Superior temporal gyrus (tissue), 1 donor: Measurements from ENCODE around the gene TRIOBP.
"Not testable (repeated sequence)": the region's sequence is repeated elsewhere in the genome, so short reads cannot be mapped to it uniquely, and the experiment has no call there.

Experiments
- DNase-seq: peaks from one replicate; pipeline ENCODE4 v3.0.0-alpha.2; 2016; ENCODE audit errors: extremely low spot score

The TRIOBP gene

GRCh38 chr22:37692627-37693285, 4.1 kb upstream of the TRIOBP start:
- no peak for DNase-seq

GRCh38 chr22:37694131-37694530, 2.7 kb upstream of the TRIOBP start:
- DNase-seq: not testable (repeated sequence)

- not testable (repeated sequence) for DNase-seq
These were observed 590 bp upstream of the TRIOBP start for GRCh38 chr22:37696260-37696656.

GRCh38 chr22:37697538-37697835, 639 bp downstream of the TRIOBP start:
- DNase-seq: no peak

GRCh38 chr22:37701141-37701786, 4.4 kb downstream of the TRIOBP start:
- DNase-seq: peak; percentile 15

GRCh38 chr22:37703906-37704305, 7.1 kb downstream of the TRIOBP start:
- DNase-seq: no peak

GRCh38 chr22:37704645-37705044, 7.8 kb downstream of the TRIOBP start:
- DNase-seq: no peak

- no peak for DNase-seq
These were observed 8.4 kb downstream of the TRIOBP start for GRCh38 chr22:37705205-37705604.

GRCh38 chr22:37708580-37709444, 12.0 kb downstream of the TRIOBP start:
- no peak for DNase-seq

GRCh38 chr22:37709445-37709765, 12.6 kb downstream of the TRIOBP start:
- no peak for DNase-seq

- no peak for DNase-seq
These were observed 13.8 kb downstream of the TRIOBP start for GRCh38 chr22:37710675-37711074.

GRCh38 chr22:37711490-37711889, 14.6 kb downstream of the TRIOBP start:
- no peak for DNase-seq

GRCh38 chr22:37713761-37714160, 16.9 kb downstream of the TRIOBP start:
- no peak for DNase-seq

- no peak for DNase-seq
These were observed 17.8 kb downstream of the TRIOBP start for GRCh38 chr22:37714634-37715033.

- no peak for DNase-seq
These were observed 18.9 kb downstream of the TRIOBP start for GRCh38 chr22:37715760-37716159.

GRCh38 chr22:37716708-37717107, 19.9 kb downstream of the TRIOBP start:
- DNase-seq: no peak

- DNase-seq: not testable (repeated sequence)
These were observed 20.4 kb downstream of the TRIOBP start for GRCh38 chr22:37717235-37717634.

- DNase-seq: not testable (repeated sequence)
These were observed 21.0 kb downstream of the TRIOBP start for GRCh38 chr22:37717746-37718305.

- no peak for DNase-seq
These were observed 28.8 kb downstream of the TRIOBP start for GRCh38 chr22:37725551-37726240.

GRCh38 chr22:37726241-37726887, 29.5 kb downstream of the TRIOBP start:
- DNase-seq: no peak

GRCh38 chr22:37728620-37729019, 31.8 kb downstream of the TRIOBP start:
- no peak for DNase-seq
